Measurements from ENCODE around the gene BLOC1S1. TPM values are rescaled to one million over a fixed set of nuclear protein-coding genes. Genes with fewer than 3 reads are reported as not detected.

The BLOC1S1 gene
- total RNA-seq, 1 donor from 2014 or later, result 98.6 TPM

DNA sequence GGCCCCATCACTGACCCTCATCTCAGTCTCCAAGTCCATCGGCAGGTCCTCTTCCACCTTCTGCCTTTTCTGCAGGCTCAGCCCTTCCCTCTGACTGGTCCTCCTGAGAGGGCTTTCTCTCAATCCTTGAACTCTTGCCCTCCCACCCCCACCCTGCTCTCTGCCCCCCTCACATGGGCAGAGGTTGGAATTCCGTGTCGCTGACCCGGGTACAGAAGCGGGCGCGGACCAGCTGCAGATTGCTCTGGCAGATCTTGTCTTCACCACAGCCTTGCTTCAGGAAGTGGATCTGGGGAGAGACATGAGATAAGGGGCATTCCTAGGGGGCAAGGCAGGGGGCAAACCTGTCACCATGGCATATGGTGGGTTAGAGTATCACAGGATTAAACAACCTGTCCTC, 20.5 kb upstream of the BLOC1S1 start:
- H3K27ac Mint-ChIP-seq, result no peak overlapping the region
- TF ChIP-seq, protein P1, sequence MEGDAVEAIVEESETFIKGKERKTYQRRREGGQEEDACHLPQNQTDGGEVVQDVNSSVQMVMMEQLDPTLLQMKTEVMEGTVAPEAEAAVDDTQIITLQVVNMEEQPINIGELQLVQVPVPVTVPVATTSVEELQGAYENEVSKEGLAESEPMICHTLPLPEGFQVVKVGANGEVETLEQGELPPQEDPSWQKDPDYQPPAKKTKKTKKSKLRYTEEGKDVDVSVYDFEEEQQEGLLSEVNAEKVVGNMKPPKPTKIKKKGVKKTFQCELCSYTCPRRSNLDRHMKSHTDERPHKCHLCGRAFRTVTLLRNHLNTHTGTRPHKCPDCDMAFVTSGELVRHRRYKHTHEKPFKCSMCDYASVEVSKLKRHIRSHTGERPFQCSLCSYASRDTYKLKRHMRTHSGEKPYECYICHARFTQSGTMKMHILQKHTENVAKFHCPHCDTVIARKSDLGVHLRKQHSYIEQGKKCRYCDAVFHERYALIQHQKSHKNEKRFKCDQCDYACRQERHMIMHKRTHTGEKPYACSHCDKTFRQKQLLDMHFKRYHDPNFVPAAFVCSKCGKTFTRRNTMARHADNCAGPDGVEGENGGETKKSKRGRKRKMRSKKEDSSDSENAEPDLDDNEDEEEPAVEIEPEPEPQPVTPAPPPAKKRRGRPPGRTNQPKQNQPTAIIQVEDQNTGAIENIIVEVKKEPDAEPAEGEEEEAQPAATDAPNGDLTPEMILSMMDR (conservative IDR thresholded peaks at IDR 0.05), result no peak
- H3K9me3 Mint-ChIP-seq, result no peaks in the 10 kb centered on the region
- no peak for DNase-seq (ENCODE audit: extremely low spot score, unreplicated experiment)
- no peak overlapping the region for H3K4me3 Mint-ChIP-seq
- no peaks in the 10 kb centered on the region for H3K27me3 Mint-ChIP-seq
- H3K4me1 Mint-ChIP-seq (ENCODE audit: unreplicated experiment), result no peaks in the 10 kb centered on the region
- peaks cover 3% of the 10 kb centered on the region for H3K36me3 Mint-ChIP-seq

DNA sequence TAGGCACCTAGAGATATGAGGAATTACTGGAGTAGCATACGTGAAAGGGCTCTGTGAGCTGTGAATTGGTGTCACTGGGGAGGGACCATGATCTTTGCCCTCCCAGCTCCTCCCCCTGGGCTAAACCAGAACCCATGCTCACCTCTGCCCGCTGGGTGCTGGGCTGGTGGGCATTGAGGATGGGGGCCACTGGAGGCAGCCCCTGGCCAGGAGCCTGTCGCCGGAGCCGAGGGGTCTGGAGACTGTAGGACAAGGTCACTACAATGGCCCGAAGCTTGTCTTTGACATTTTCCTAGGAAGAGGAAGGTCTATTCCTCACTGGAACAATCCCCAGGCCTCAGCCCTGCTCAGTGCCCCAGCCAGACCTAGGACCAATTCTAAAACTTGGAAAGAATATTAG, 19.7 kb upstream of the BLOC1S1 start:
- Mint-ChIP-seq H3K9me3 (no peaks in the 10 kb centered on the region), H3K4me1 (ENCODE audit: unreplicated experiment) (no peaks in the 10 kb centered on the region), H3K4me3 (no peak overlapping the region), H3K27ac (no peak overlapping the region), H3K36me3 (peaks cover 2% of the 10 kb centered on the region), H3K27me3 (no peaks in the 10 kb centered on the region)
- no peak for DNase-seq (ENCODE audit: extremely low spot score, unreplicated experiment)
- TF ChIP-seq, protein P1 (conservative IDR thresholded peaks at IDR 0.05), result no peak

- DNase-seq (ENCODE audit: extremely low spot score, unreplicated experiment), result no peak
- TF ChIP-seq, protein P1 (conservative IDR thresholded peaks at IDR 0.05), result no peak
- Mint-ChIP-seq H3K4me1 (ENCODE audit: unreplicated experiment) (no peaks in the 10 kb centered on the region), H3K36me3 (no peaks in the 10 kb centered on the region), H3K9me3 (no peaks in the 10 kb centered on the region), H3K27ac (no peak overlapping the region), H3K4me3 (no peak overlapping the region), H3K27me3 (no peaks in the 10 kb centered on the region)
Observed at GRCh38 chr12:55696796-55697462, 18.9 kb upstream of the BLOC1S1 start.

DNA sequence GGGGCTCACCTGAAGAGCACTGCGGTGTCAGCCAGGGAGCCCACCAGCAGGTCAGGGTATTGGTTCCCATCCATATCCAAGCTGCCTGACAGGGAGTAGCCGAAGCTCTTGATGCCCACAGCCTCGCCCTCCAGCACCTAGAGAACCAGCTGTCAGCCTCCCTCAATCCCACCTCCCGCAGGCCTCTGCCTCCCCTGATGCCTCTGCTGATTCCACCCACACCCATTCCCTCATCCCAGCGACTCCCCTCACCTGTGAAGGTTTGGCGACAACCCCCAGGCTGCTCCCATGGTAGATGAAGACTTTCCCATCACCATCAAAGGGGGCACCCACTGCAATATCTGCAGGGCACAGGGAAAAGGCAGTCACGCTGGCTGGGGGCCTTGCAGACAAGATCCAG, 18.2 kb upstream of the BLOC1S1 start:
- Mint-ChIP-seq H3K4me1 (ENCODE audit: unreplicated experiment) (no peaks in the 10 kb centered on the region), H3K27ac (no peak overlapping the region), H3K27me3 (no peaks in the 10 kb centered on the region), H3K9me3 (no peaks in the 10 kb centered on the region), H3K4me3 (no peak overlapping the region), H3K36me3 (no peaks in the 10 kb centered on the region)
- TF ChIP-seq, protein P1 (conservative IDR thresholded peaks at IDR 0.05), result no peak
- no peak for DNase-seq (ENCODE audit: extremely low spot score, unreplicated experiment)

GRCh38 chr12:55698241-55698955, 17.4 kb upstream of the BLOC1S1 start:
- H3K27ac Mint-ChIP-seq, result no peak overlapping the region
- no peaks in the 10 kb centered on the region for H3K9me3 Mint-ChIP-seq
- TF ChIP-seq, protein P1 (conservative IDR thresholded peaks at IDR 0.05), result no peak
- H3K27me3 Mint-ChIP-seq, result peaks cover 5% of the 10 kb centered on the region
- no peaks in the 10 kb centered on the region for H3K4me1 Mint-ChIP-seq (ENCODE audit: unreplicated experiment)
- H3K4me3 Mint-ChIP-seq, result no peak overlapping the region
- DNase-seq (ENCODE audit: extremely low spot score, unreplicated experiment), result no peak
- H3K36me3 Mint-ChIP-seq, result no peaks in the 10 kb centered on the region
